ENCODE results near the gene RBM38. TPM values are rescaled to one million over a fixed set of nuclear protein-coding genes. Genes with fewer than 3 reads are reported as not detected.

The RBM38 gene
- total RNA-seq, 1 experiment from 2014 or later: 39.9 TPM

DNA sequence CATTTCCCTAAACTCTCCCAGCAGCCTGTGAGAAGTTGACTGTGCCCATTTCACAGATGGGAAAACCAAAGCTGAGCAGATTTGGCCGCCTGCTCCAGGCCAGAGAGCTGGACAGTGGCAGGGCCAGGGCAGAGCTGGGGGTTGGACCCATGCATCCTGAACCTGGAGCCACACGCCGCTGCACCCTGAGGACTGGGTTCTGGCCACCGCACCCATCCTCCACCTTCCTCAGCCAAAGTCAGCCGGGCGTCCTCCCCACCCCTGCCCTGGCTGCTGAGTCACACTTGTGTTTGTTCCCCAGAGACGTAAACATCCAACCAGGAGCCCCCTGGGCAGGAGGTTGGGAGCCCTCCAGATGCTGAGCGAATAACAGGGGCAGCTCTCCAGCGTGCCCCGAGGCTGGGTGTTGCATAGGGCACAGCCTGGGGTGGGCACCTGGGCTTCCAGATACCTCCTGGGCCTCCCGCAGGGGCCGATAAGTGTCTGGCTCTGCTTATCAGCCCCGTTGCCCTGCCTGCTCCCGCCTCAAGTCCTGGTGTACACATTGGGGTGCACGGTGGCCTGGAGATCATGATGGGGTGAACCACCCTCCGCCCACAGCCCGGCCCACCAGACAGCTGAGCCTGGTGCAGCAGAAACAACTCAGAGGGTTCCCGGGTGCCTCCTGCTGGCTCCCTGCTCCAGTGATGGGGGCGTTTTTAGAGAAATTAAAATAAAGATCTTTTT is 23.8 kb downstream of the RBM38 start:
- TF ChIP-seq, protein P1, sequence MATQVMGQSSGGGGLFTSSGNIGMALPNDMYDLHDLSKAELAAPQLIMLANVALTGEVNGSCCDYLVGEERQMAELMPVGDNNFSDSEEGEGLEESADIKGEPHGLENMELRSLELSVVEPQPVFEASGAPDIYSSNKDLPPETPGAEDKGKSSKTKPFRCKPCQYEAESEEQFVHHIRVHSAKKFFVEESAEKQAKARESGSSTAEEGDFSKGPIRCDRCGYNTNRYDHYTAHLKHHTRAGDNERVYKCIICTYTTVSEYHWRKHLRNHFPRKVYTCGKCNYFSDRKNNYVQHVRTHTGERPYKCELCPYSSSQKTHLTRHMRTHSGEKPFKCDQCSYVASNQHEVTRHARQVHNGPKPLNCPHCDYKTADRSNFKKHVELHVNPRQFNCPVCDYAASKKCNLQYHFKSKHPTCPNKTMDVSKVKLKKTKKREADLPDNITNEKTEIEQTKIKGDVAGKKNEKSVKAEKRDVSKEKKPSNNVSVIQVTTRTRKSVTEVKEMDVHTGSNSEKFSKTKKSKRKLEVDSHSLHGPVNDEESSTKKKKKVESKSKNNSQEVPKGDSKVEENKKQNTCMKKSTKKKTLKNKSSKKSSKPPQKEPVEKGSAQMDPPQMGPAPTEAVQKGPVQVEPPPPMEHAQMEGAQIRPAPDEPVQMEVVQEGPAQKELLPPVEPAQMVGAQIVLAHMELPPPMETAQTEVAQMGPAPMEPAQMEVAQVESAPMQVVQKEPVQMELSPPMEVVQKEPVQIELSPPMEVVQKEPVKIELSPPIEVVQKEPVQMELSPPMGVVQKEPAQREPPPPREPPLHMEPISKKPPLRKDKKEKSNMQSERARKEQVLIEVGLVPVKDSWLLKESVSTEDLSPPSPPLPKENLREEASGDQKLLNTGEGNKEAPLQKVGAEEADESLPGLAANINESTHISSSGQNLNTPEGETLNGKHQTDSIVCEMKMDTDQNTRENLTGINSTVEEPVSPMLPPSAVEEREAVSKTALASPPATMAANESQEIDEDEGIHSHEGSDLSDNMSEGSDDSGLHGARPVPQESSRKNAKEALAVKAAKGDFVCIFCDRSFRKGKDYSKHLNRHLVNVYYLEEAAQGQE (IDR thresholded peaks at IDR 0.05; ENCODE audit: insufficient read depth in 1 of 2, low read depth in 2 of 2, low read length in 1 of 2): no peak
- TF ChIP-seq, protein P2, sequence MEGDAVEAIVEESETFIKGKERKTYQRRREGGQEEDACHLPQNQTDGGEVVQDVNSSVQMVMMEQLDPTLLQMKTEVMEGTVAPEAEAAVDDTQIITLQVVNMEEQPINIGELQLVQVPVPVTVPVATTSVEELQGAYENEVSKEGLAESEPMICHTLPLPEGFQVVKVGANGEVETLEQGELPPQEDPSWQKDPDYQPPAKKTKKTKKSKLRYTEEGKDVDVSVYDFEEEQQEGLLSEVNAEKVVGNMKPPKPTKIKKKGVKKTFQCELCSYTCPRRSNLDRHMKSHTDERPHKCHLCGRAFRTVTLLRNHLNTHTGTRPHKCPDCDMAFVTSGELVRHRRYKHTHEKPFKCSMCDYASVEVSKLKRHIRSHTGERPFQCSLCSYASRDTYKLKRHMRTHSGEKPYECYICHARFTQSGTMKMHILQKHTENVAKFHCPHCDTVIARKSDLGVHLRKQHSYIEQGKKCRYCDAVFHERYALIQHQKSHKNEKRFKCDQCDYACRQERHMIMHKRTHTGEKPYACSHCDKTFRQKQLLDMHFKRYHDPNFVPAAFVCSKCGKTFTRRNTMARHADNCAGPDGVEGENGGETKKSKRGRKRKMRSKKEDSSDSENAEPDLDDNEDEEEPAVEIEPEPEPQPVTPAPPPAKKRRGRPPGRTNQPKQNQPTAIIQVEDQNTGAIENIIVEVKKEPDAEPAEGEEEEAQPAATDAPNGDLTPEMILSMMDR (IDR thresholded peaks at IDR 0.05): no peak
- TF ChIP-seq SIN3A (IDR thresholded peaks at IDR 0.05; ENCODE audit: borderline replicate concordance, insufficient read depth, low read depth, low read length) (no peak), TCF7L2 (IDR thresholded peaks at IDR 0.05; ENCODE audit: low read depth, low read length) (no peak), POLR2AphosphoS5 (IDR thresholded peaks at IDR 0.05; ENCODE audit: low read depth, low read length) (no peak)
- no peak overlapping the region for H3K27ac ChIP-seq (ENCODE audit: low read length)
- no TSS peak for BruUV-seq (replicated peaks)
- H3K9me3 ChIP-seq (ENCODE audit: control insufficient read depth, insufficient read depth, low read depth, low read length): no peaks in the 10 kb centered on the region
- ATAC-seq (no peak), DNase-seq (ENCODE audit: low read depth, low spot score) (no peak)
- no peaks in the 10 kb centered on the region for H3K27me3 ChIP-seq (ENCODE audit: control insufficient read depth, insufficient read depth, low read length)
- no peak overlapping the region for H3K4me3 ChIP-seq (ENCODE audit: low read depth in 2 of 2, low read length in 2 of 2)
- no peaks in the 10 kb centered on the region for H3K36me3 ChIP-seq (ENCODE audit: control insufficient read depth, insufficient read depth, low read length)
- in situ Hi-C loops (cut with HindIII; ENCODE audit: low pct_unique_long_range_greater_than_20kb, low sequenced_read_pairs) (no loop called here), intact Hi-C loops (cut with micrococcal nuclease; ENCODE audit: unreplicated experiment) (no loop called here)
- CTCF ChIA-PET: no interaction called here
- POLR2A ChIA-PET: no interaction called here
- H3K4me1 ChIP-seq (ENCODE audit: control insufficient read depth, insufficient read depth, low read length): no peaks in the 10 kb centered on the region; the same call in 1 of the 2 replicates

DNA sequence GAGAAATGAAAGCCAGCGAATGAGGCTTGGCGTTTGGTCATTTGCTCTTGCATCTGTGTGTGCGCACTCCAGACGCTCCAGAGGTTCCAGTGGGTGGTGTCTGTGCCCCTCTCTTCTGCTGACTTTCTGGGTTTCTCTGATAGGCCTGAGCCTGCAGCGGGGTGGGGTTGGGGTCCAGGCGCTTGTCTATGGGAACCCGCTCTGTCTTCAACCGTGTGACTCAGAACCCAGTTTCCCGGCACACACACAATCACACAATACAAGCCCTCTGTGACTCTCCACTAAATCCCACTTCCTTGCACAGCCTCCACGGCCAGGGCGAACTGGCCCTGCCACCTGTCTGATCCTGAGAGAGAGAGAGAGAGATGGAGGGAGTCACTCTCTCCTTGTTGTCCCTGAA is 24.6 kb downstream of the RBM38 start:
- intact Hi-C loops (cut with micrococcal nuclease; ENCODE audit: unreplicated experiment) (no loop called here), in situ Hi-C loops (cut with HindIII; ENCODE audit: low pct_unique_long_range_greater_than_20kb, low sequenced_read_pairs) (no loop called here)
- Histone ChIP-seq H3K4me3 (ENCODE audit: low read depth in 2 of 2, low read length in 2 of 2) (no peak overlapping the region), H3K36me3 (ENCODE audit: control insufficient read depth, insufficient read depth, low read length) (no peaks in the 10 kb centered on the region), H3K27ac (ENCODE audit: low read length) (no peak overlapping the region), H3K4me1 (ENCODE audit: control insufficient read depth, insufficient read depth, low read length) (no peaks in the 10 kb centered on the region; the same call in 1 of the 2 replicates), H3K9me3 (ENCODE audit: control insufficient read depth, insufficient read depth, low read depth, low read length) (no peaks in the 10 kb centered on the region), H3K27me3 (ENCODE audit: control insufficient read depth, insufficient read depth, low read length) (no peaks in the 10 kb centered on the region)
- DNase-seq (ENCODE audit: low read depth, low spot score) (no peak), ATAC-seq (no peak)
- no peak for TF ChIP-seq SIN3A (IDR thresholded peaks at IDR 0.05; ENCODE audit: borderline replicate concordance, insufficient read depth, low read depth, low read length)
- TF ChIP-seq TCF7L2 (IDR thresholded peaks at IDR 0.05; ENCODE audit: low read depth, low read length): no peak
- TF ChIP-seq, protein P2 (IDR thresholded peaks at IDR 0.05): no peak
- TF ChIP-seq POLR2AphosphoS5 (IDR thresholded peaks at IDR 0.05; ENCODE audit: low read depth, low read length): no peak
- TF ChIP-seq, protein P1 (IDR thresholded peaks at IDR 0.05; ENCODE audit: insufficient read depth in 1 of 2, low read depth in 2 of 2, low read length in 1 of 2): no peak
- BruUV-seq (replicated peaks): no TSS peak
- ChIA-PET CTCF (no interaction called here), POLR2A (no interaction called here)

Measured in Panc1 (cell line).